ENCODE results near the gene ADCY5.
"Not testable (repeated sequence)": the region's sequence is repeated elsewhere in the genome, so short reads cannot be mapped to it uniquely, and the experiment has no call there.

Gene ADCY5

DNA sequence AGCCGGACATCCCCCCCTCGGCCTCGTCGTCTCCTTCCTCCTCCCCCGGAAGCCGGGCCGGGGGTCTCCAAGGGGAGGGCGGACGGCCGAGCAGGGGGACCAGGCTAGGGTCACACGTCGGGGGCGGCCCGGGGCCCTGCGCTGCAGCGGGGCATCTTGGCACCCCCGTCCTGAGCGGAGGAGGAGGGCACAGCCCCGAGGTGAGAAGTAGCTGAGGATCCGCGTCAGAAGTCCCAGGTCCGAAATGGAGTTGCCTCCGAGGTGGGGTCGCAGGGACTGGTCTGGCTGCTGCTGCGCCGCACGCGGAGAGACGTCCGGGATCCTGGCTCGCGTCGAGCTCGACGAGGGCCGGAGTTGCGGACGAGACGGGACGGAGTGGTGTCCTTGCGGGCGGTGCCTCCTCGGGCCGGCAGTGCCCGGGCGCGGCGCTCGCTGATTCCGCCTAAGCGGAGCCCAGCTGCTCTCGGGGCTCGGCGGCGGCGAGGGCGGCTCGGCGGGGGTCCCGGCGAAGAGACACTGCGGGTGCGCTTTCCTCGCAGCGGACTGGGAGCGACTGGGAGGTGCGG, at the start of gene ADCY5:
Gene ADCY5 (minus strand): TSS at position 555 of the 566 bp plus-strand sequence. CDS start 545 bp downstream, at position 10.
- DNase-seq (ENCODE audit: low spot score), result no peak

- no peak for DNase-seq (ENCODE audit: low spot score)
Observed at GRCh38 chr3:123493912-123494311, 45.0 kb upstream of the ADCY5 start.

DNA sequence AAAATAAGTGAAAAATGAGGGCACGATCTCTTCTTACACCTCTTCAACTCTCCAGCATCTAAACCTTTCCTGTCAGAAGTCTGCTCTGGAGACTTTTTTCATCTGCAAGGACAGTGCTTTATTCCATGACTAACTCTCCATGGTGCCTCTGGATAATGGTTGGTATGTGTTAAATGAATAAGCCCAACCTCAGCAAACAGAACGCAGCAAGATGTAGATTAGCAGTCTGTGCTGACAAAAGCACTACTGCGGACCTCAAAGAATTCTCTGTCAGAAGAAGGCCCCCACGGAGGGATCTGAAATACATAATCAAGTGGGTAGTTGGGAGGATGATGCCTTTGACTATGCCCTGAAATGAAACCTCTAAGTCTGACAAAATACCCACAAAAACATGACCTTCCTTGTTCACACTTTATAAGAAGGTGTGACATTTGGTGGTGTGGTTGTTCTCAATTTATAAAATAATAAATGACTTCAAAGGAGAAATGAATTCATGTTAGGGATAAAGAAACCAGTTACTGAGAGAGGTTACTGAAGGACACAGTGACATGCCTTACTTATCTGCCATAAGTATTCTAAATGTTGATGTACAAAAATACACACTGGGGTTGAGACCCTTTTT, 43.2 kb upstream of the ADCY5 start:
- DNase-seq (ENCODE audit: low spot score), result peak; percentile 7

DNA sequence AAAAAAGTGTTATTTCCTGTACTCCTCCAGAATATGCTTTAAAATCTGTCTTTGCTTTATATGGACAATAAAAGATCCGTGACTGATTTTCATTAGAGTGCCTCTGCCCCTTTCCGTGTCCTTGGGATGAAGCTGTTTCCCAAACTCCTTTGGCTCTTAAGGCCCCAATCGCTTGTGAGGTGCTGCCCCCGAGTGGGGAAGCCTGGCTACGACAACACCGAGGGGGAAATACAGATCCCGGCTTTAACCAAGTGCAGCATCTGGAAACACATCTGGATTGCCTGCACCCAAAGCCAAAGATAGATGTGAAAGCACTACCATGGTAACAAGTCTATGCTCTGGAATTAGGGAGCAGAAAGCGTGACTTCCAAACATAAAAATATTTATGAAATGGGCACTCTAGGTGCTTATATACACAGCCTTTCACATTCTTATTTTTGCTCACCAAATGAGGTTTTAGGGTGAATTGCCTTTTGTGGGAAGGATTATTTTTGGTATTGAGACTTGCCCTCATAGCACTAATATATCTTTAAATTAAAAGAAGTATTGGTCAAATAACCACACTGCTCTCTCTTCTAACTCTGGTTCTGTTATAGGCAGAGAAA, 40.6 kb upstream of the ADCY5 start:
- peak; percentile 16 for DNase-seq (ENCODE audit: low spot score)

DNA sequence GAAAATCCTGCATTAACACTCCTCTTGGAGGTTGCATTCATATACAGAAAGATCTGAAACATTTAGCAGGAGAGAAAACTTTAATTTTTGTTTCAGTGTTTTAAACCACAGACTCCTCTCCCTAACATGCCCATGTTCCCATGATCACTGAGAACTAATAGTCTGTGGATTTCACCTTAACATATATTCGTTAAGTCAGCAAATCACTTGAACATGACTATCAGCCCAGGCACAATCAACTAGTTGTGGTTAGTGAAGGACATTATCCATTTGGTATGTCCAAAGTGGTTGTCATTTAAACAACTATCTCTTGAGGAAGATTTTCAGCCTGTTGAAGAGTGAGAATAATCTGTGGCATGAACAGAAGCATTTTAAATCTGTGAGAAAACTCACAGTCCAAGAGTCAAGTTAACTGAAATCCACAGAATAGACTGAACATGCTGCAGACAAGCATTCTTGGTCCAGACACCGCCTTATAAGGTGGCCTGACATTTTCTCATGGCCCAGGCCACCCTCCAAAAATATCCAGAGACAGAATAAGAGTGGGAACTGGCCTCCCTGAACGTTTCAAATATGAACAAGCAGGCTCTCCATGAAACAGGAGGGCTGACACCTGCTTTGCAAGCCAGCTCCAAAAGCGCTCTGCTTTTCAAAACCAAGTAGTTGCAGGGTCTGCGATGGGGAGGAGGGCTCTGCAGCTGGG, 39.9 kb upstream of the ADCY5 start:
- no peak for DNase-seq (ENCODE audit: low spot score)

- DNase-seq (ENCODE audit: low spot score), result not testable (repeated sequence)
Observed at GRCh38 chr3:123487063-123487462, 38.2 kb upstream of the ADCY5 start.

GRCh38 chr3:123486460-123486859, 37.6 kb upstream of the ADCY5 start:
- no peak for DNase-seq (ENCODE audit: low spot score)

GRCh38 chr3:123485551-123485950, 36.7 kb upstream of the ADCY5 start:
- no peak for DNase-seq (ENCODE audit: low spot score)

DNA sequence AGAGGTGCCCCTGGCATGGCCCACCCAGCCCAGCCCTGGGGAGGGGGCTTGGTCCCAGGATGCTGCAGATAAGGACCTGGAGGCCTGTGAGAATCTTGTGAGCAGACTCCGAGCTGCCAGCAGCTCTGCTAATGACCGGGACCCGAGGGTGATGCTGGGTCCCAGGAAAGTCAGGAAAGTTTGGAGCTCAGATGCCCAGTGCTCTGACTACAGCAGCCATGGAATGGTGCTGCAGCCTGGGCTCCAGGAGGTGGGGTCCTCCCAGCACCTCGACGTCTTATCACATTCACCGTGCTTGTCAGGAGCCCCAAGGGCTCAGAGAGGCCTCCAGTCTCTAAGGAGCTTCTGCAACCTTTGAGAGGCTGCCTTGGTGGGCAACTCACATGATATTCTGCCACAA, 34.3 kb upstream of the ADCY5 start:
- DNase-seq (ENCODE audit: low spot score), result no peak

DNA sequence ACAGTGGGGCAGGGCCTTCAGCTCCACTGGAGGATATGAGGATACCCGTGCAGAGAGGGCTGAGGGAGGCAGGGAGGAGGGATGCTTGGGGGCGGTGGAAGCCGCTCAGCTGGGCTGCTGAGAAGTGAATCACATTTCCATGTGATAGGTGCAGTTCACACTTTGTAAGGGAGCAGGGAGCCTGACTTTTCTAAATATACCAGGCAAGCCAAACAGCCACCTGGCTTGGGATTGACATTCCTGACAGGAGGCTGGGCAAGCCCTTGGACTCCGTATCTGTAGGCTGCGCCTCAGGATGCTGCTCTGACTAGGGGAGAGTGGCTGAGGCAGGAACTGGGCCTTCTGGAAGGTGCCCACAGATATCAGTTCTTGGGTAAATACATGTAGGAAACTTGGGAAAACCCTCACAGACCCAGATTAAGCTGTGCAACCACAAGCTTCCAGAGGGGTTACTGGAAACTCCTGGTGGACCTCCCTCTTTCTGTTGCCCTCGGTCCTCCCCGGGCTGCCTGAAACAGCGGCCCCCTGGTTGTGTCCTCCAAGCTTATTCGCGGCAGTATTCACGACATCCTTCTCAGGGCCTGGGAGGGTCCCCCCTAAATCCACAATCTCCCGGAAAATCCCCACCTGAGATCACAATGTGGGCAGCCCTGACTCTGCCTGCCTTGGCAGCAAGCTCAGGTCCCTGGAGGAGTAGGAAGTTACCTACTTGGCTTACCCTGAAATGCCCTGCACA, 33.0 kb upstream of the ADCY5 start:
- DNase-seq (ENCODE audit: low spot score), result no peak

GRCh38 chr3:123481071-123481470, 32.2 kb upstream of the ADCY5 start:
- no peak for DNase-seq (ENCODE audit: low spot score)

DNA sequence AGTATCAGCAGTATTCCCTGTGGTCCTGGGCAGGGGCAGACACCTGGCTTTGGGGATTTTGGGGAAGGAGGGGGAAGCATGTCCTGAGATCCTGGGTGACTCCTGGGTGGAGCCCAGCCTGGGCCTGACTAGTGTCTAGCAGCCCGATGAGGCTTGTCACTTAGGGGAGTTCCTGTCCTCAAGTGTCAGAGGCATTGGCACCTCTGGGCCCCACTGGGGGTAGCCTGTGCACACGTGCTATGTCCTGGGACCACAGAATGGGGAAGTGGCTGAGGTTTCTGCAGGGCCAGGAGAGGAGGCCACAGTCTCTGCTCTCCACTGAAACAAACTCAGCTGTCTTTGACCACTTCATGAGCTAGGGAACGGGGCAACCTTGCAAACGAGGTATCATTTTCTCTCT, 31.5 kb upstream of the ADCY5 start:
- no peak for DNase-seq (ENCODE audit: low spot score)

GRCh38 chr3:123479891-123480290, 31.0 kb upstream of the ADCY5 start:
- no peak for DNase-seq (ENCODE audit: low spot score)

DNA sequence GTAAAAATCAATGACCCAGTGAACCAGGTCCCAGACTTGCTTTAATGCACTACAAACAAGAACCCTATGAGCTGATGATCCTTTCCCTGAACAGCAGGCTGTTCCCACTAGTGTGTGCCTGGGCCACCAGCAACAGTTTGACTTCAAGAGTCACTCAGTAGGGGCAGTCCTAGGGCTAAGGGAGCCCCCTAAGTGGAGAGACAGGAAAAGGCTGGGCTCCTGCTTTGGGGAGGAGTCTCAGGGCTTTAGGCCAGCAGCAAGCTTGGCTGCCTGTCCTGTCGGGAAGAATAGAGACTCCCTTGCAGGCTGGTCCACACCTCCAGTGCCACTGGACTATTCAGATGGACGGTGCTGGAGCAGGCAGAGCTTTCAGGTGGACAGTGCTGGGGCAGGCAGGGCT, 29.4 kb upstream of the ADCY5 start:
- no peak for DNase-seq (ENCODE audit: low spot score)

DNA sequence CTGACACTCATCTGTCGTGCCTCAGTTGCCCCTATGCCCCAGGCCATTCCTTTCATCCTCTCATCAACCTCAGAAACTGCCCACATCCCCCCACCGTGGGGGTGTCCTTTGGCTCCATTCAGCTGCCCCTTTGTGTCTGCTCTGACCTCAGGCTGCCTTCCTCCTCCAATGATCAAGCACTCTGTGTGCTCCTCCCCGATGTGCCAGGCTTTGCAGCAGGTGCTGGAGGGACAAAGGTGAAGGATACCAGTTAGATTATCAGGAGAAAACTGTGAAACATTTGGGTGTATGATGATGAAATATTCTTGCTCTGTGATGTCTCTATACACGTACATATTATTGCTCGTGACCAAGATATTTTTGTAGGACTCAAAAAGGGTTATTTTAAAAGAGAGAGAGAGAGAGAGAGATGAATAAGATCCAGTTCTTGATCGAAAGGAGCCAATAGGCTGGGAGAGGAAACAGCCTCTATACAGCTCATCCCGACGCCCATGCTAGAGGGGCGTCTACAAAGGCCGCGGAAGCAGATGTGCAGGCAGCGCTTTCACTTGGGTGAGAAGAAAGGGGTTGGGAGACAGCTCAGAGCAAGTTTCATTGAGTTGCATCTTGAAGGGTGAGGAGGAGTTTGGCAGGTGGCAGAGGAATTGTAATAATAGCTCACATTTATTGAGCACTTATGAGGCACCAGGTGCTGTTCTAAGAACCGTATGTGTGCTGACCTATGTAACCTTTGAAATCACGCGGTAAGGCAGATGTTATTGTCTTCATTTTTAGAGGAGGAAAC, 28.3 kb upstream of the ADCY5 start:
- no peak for DNase-seq (ENCODE audit: low spot score)

- no peak for DNase-seq (ENCODE audit: low spot score)
Observed at GRCh38 chr3:123475786-123476185, 26.9 kb upstream of the ADCY5 start.

DNA sequence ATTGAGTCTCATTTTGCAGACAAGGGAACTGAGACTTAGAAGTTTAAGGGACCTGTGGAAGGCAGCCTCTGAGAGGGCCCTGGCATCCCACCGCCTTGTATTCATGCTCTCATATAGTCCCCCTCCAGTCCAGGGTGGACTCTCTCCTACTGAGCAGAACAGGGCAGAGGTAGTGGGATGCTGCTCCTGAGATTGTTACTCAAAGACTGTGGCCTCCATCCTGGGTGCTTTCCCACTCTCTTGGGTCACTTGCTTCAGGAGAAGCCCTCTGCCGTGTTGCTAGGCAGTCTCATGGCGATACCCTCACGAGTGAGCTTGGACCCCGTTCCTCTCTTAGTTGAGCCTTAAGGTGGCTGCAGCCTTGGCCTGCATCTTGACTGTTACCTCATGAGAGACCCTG, 22.2 kb upstream of the ADCY5 start:
- no peak for DNase-seq (ENCODE audit: low spot score)

DNA sequence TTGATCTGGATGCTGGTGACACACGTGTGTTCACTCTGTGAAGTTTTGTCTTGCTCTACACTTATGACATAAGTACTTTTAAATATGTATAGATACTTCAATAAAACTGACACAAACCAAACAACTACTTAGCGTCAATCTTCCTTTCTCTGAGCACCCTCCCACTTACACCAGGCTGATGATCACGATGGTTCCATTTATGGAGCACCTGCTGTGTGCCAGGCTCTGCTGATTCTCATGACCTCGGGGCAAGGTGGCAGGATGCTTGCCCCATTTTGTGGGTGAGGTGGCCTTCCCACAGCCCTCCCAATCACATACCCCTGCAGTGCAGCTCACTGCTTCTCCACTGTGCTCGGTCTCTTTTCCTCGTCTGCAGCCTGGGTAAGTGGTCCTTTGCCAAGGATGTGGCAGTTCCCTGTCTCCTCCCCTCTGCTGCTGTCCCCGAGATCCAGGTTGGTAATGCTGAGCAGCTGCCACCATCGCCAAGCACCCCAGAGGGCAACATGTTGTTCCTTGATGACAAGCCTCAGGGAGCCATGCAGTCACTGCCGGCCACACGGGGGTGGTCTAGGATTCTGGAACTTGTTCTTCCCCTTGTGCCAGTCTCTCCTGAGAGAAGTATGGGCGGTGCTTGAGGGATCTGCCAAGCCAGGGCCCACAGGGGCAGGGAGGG, 20.6 kb upstream of the ADCY5 start:
- no peak for DNase-seq (ENCODE audit: low spot score)

DNA sequence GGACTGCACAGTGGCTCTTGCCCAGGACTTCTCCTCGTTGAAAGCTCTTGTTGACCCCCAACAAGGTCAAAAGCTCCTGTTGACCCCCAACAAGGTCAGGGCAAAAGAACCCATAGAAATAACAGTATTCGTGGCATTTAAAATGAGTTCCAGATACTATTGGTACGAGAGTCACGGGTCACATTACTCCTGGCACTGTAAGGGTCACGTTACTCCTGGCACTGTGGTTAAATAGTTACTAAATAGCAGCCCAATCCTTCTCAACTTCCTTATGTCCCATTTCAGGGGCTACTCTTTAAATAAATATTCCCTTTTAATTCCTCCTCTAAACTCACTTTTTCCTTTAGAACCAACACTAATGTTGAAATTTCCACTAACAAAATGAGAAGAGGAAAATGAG, 18.2 kb upstream of the ADCY5 start:
- no peak for DNase-seq (ENCODE audit: low spot score)

DNA sequence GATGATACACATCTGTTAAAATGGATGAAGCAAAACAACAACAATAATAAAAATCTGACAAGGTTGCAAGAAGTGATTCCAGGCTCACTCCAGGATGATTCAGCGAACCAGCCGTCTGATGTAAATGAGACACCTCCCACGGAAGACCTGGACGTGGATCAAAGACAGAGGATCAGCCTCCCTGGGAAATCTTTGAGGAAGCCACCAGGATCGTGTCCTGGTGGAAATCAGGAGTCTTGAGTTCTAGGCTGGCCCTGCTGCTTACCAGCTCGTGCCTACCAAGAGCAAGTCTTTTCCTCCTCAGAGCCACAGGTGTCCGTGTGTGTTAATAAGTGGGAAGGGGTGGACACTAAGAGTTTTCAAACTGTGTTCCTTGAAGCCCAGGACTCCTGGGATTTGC, 15.3 kb upstream of the ADCY5 start:
- no peak for DNase-seq (ENCODE audit: low spot score)

DNA sequence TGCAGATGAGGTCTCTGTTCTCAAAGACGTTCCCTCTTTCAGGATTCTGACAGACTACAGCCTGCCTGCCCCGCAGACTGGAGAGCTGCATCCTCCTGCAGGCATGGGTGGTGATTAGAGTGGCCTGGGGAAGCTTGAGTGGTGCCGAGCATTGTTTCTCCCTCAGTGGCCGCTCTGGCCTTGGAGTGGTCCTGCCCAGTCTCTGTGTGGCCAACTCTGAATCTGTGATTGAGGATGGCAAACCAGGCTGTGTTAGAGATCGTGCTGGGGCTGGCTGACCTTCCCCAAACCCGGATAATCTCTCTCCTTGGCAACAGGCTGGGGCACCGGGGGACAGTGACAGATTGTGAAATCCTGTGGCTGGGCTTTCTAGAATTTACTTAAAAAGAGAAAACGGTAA, 11.0 kb upstream of the ADCY5 start:
- DNase-seq (ENCODE audit: low spot score), result no peak
